Endodermal cell (in vitro differentiated cells): ENCODE results near the gene TRMT5. TPM values are rescaled to one million over a fixed set of nuclear protein-coding genes. Genes with fewer than 3 reads are reported as not detected.

Source experiments
- DNase-seq: peaks from one replicate; pipeline ENCODE4 v3.0.0-alpha.2; 2017
- H3K27ac ChIP-seq: 2 replicates; pipeline ENCODE4 v1.5.1; 2013; ENCODE audit warnings: mild to moderate bottlenecking, low read depth, low read length, moderate library complexity
- H3K27me3 ChIP-seq: 2 replicates; pipeline ENCODE4 v1.6.1; 2013; ENCODE audit warnings: mild to moderate bottlenecking, low read length, moderate library complexity; ENCODE audit not compliant: insufficient read depth, control insufficient read depth, poor library complexity, severe bottlenecking
- H3K36me3 ChIP-seq: 2 replicates; pipeline ENCODE4 v1.7.0; 2013; ENCODE audit warnings: mild to moderate bottlenecking, low read length, moderate library complexity; ENCODE audit not compliant: control insufficient read depth, insufficient read depth
- H3K4me1 ChIP-seq: one replicate; pipeline ENCODE4 v1.7.0; 2013; ENCODE audit warnings: low read length; ENCODE audit not compliant: control insufficient read depth, insufficient read depth
- H3K4me3 ChIP-seq: 2 replicates; pipeline ENCODE4 v1.5.1; 2013; ENCODE audit warnings: mild to moderate bottlenecking, low read length, moderate library complexity
- H3K9ac ChIP-seq: 2 replicates; pipeline ENCODE4 v1.6.1; 2013; ENCODE audit warnings: mild to moderate bottlenecking, low read length, moderate library complexity; ENCODE audit not compliant: poor library complexity, severe bottlenecking; ENCODE audit errors: extremely low read depth
- H3K9me3 ChIP-seq: 2 replicates; pipeline ENCODE4 v1.6.1; 2013; ENCODE audit warnings: mild to moderate bottlenecking, low read length, moderate library complexity; ENCODE audit not compliant: control insufficient read depth
- H3K27ac Mint-ChIP-seq: 2 replicates; pipeline ENCODE4 v1.8.0; 2020; ENCODE audit warnings: mixed read lengths
- H3K27me3 Mint-ChIP-seq: 2 replicates; pipeline ENCODE4 v1.8.0; 2021; ENCODE audit warnings: mild to moderate bottlenecking, mixed read lengths; ENCODE audit not compliant: insufficient read depth
- H3K36me3 Mint-ChIP-seq: 2 replicates; pipeline ENCODE4 v1.8.0; 2020; ENCODE audit warnings: low read depth, mixed read lengths
- H3K4me1 Mint-ChIP-seq: 2 replicates; pipeline ENCODE4 v1.8.0; 2020; ENCODE audit warnings: mixed read lengths
- H3K4me3 Mint-ChIP-seq: 2 replicates; pipeline ENCODE4 v1.8.0; 2020; ENCODE audit warnings: mild to moderate bottlenecking, moderate library complexity, mixed read lengths
- H3K9me3 Mint-ChIP-seq: 2 replicates; pipeline ENCODE4 v1.8.0; 2020; ENCODE audit warnings: mild to moderate bottlenecking, mixed read lengths
- WGBS, 2 experiments: methylation state at CpG; one replicate each; pipeline versions ENCODE4 v1.1.5 to v1.1.7; 2013; ENCODE audit warnings: missing lambda C conversion rate in 2 of 2, mixed read lengths in 1 of 2; ENCODE audit not compliant: insufficient coverage in 1 of 2, insufficient read length in 1 of 2; 5-methylcytosine and 5-hydroxymethylcytosine counted together
- total RNA-seq, 2 donors: library from RNA; stranded (reverse); fragmentation: NEBNext Ultra II Directional in 1 of 2; extraction: Animal tissue kit (Norgen Biotek cat#: 25700) in 1 of 2; gene quantifications; 2 replicates in 1 of 2; 3 replicates in 1 of 2; pipeline ENCODE4 v1.2.1, GENCODE V29; 2021
- TF ChIP-seq, protein P1 (sequence below): fragments of 200-600 bp; sonication (generic); conservative IDR thresholded peaks from 2 replicates; pipeline ENCODE4 v1.5.0; 2021; ENCODE audit warnings: antibody characterized with exemption, mild to moderate bottlenecking

Gene TRMT5
- total RNA-seq, 2 donors from 2014 or later: 18.4 to 19.8 TPM

DNA sequence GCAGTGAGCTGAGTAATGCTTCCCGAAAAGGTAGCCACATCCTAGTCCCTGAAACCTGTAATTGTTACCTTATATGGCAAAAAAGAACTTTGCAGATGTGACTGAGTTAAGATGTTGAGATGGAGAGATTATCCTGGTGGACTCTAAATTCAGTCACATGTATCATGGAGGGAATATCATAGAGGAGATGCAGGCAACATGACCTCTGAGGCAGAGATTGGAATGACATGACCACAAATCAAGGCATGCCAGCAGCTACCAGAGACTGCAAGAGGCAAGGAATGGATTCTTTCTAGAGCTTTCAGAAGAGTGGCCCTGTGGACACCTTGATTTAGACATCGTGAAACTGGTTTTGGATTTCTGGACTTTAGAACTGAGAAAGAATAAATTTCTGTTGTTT, 18.7 kb upstream of the TRMT5 start:
- WGBS, 2 experiments: 87 to 100% methylated on average over 1 to 2 of the region's 2 CpGs

DNA sequence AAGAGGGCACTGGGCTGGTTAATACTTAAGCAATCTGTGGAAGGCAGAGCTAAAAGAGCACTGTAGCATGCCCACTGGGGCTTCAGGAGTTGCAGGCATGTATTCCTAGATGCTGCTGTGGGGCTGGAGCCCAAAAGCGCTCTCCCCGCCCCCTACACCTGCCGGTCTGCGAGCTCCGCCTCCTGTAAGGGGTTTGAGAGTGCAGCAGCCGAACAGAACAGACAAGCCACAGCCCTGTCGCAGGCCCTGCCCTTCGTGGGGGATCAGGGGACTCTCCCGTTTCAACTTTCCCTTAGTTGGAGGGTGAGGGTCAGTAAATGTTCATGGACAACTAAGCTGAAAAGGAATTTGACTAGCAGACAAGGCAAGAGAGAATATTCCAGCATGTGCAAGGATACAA, 17.7 kb upstream of the TRMT5 start:
- DNase-seq: no peak
- H3K4me3 Mint-ChIP-seq: no peak overlapping the region
- H3K4me1 Mint-ChIP-seq: no peaks in the 10 kb centered on the region
- TF ChIP-seq, protein P1, sequence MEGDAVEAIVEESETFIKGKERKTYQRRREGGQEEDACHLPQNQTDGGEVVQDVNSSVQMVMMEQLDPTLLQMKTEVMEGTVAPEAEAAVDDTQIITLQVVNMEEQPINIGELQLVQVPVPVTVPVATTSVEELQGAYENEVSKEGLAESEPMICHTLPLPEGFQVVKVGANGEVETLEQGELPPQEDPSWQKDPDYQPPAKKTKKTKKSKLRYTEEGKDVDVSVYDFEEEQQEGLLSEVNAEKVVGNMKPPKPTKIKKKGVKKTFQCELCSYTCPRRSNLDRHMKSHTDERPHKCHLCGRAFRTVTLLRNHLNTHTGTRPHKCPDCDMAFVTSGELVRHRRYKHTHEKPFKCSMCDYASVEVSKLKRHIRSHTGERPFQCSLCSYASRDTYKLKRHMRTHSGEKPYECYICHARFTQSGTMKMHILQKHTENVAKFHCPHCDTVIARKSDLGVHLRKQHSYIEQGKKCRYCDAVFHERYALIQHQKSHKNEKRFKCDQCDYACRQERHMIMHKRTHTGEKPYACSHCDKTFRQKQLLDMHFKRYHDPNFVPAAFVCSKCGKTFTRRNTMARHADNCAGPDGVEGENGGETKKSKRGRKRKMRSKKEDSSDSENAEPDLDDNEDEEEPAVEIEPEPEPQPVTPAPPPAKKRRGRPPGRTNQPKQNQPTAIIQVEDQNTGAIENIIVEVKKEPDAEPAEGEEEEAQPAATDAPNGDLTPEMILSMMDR: no peak
- peaks cover 20% of the 10 kb centered on the region for H3K36me3 Mint-ChIP-seq
- Histone ChIP-seq H3K27ac (no peak overlapping the region), H3K36me3 (no peaks in the 10 kb centered on the region), H3K27me3 (no peaks in the 10 kb centered on the region), H3K9me3 (no peaks in the 10 kb centered on the region), H3K4me1 (no peaks in the 10 kb centered on the region), H3K9ac (no peak overlapping the region), H3K4me3 (no peak overlapping the region)
- no peak overlapping the region for H3K27ac Mint-ChIP-seq
- peaks cover 4% of the 10 kb centered on the region for H3K9me3 Mint-ChIP-seq
- no peaks in the 10 kb centered on the region for H3K27me3 Mint-ChIP-seq
- WGBS, 2 experiments: 92 to 95% methylated on average over 4 to 9 of the region's 9 CpGs

More for the DNA sequence above, 18.7 kb upstream of the TRMT5 start:
- DNase-seq: no peak
- Mint-ChIP-seq H3K27ac (no peak overlapping the region), H3K9me3 (peaks cover 4% of the 10 kb centered on the region), H3K4me1 (no peaks in the 10 kb centered on the region), H3K27me3 (no peaks in the 10 kb centered on the region), H3K4me3 (no peak overlapping the region), H3K36me3 (peaks cover 19% of the 10 kb centered on the region)
- no peak overlapping the region for H3K4me3 ChIP-seq
- no peaks in the 10 kb centered on the region for H3K36me3 ChIP-seq
- H3K4me1 ChIP-seq: no peaks in the 10 kb centered on the region
- no peak overlapping the region for H3K9ac ChIP-seq
- H3K27me3 ChIP-seq: no peaks in the 10 kb centered on the region
- no peak overlapping the region for H3K27ac ChIP-seq
- TF ChIP-seq, protein P1: no peak
- H3K9me3 ChIP-seq: no peaks in the 10 kb centered on the region

DNA sequence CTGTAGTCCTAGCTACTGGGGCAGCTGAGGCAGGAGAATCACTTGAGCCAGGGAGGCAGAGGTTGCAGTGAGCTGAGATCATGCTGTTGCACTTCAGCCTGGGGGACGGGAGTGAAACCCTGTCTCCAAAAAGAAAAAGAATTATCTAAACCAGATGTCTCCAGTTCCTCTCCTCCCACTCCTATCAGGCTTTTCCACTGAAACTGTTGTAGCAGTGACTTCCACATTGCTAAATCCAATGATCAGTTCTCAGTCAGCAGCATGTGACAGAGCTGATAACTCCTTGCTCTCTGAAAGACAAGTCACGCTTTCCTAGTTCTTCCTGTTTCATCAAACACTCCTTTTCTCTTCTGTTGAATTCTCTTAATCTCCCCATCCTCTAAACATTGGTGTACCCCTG, 8.7 kb upstream of the TRMT5 start:
- Mint-ChIP-seq H3K36me3 (peaks cover 15% of the 10 kb centered on the region), H3K9me3 (no peaks in the 10 kb centered on the region), H3K4me3 (no peak overlapping the region), H3K27ac (no peak overlapping the region), H3K27me3 (no peaks in the 10 kb centered on the region), H3K4me1 (no peaks in the 10 kb centered on the region)
- DNase-seq: no peak
- Histone ChIP-seq H3K27ac (no peak overlapping the region), H3K4me3 (no peak overlapping the region), H3K36me3 (peaks cover 19% of the 10 kb centered on the region), H3K4me1 (no peaks in the 10 kb centered on the region), H3K9ac (no peak overlapping the region), H3K9me3 (no peaks in the 10 kb centered on the region), H3K27me3 (no peaks in the 10 kb centered on the region)
- WGBS, 2 experiments: 92 to 94% methylated on average over 1 to 2 of the region's 2 CpGs
- TF ChIP-seq, protein P1: no peak
